K562 (cell line): ENCODE data around the gene RPL10A.

Experiments
- ATF7 ChIP-seq: fragments of 450-650 bp; IDR thresholded peaks from 2 replicates; pipeline ENCODE4 v1.7.1; 2014; ENCODE audit warnings: mild to moderate bottlenecking, moderate library complexity
- EZH2 ChIP-seq: IDR thresholded peaks from 2 replicates; pipeline ENCODE4 v1.6.1; 2012; ENCODE audit warnings: low read depth, mild to moderate bottlenecking, inconsistent platforms, low read length, borderline replicate concordance
- FOS ChIP-seq: IDR thresholded peaks from 3 replicates; pipeline ENCODE4 v1.6.1; 2011; ENCODE audit not compliant: insufficient read length; ENCODE audit errors: extremely low read depth
- HDAC2 ChIP-seq: fragments of 450-650 bp; IDR thresholded peaks from 2 replicates; pipeline ENCODE4 v1.6.1; 2016; ENCODE audit warnings: mild to moderate bottlenecking
- SMAD4 ChIP-seq: fragments of 250-450 bp; sonication (Bioruptor Pico); conservative IDR thresholded peaks from 2 replicates; pipeline ENCODE4 v1.8.0; 2021; ENCODE audit warnings: inconsistent platforms, mild to moderate bottlenecking, moderate library complexity
- SMC3 ChIP-seq: conservative IDR thresholded peaks from 2 replicates; pipeline ENCODE4 v1.6.1; 2011; ENCODE audit warnings: low read depth, low read length, improper control_type of control experiment; ENCODE audit not compliant: insufficient read depth
- SREBF2 ChIP-seq: sonication (generic); formaldehyde crosslinking; IDR thresholded peaks from 2 replicates; pipeline ENCODE4 v1.4.0; 2020; ENCODE audit warnings: mild to moderate bottlenecking, missing genetic modification reagents
- TAL1 ChIP-seq: fragments of 450-650 bp; IDR thresholded peaks from 2 replicates; pipeline ENCODE4 v1.6.1; 2016; ENCODE audit warnings: mild to moderate bottlenecking
- TCF7 ChIP-seq: sonication (generic); IDR thresholded peaks from 2 replicates; pipeline ENCODE4 v1.6.1; 2016; ENCODE audit warnings: antibody characterized with exemption, borderline replicate concordance
- TSHZ1 ChIP-seq: fragments of 250-450 bp; sonication (Bioruptor Pico); IDR thresholded peaks from 2 replicates; pipeline ENCODE4 v1.4.0; 2020; ENCODE audit warnings: mild to moderate bottlenecking, moderate library complexity
- USF1 ChIP-seq: sonication (generic); formaldehyde crosslinking; IDR thresholded peaks from 2 replicates; pipeline ENCODE4 v1.9.0; 2022; ENCODE audit warnings: mild to moderate bottlenecking, missing genetic modification reagents
- ZKSCAN1 ChIP-seq: fragments of 150-350 bp; IDR thresholded peaks from 2 replicates; pipeline ENCODE4 v1.6.1; 2016; ENCODE audit warnings: low read depth, low read length
- TF ChIP-seq, protein P1 (sequence below), 3 experiments: IDR thresholded peaks in 2 of 3; conservative IDR thresholded peaks in 1 of 3; 2 replicates each; pipeline ENCODE4 v1.5.1; 2011 to 2012; ENCODE audit warnings: low read length in 3 of 3, mild to moderate bottlenecking in 3 of 3, control low read depth in 2 of 3, improper control_type of control experiment in 1 of 3, inconsistent platforms in 1 of 3, low read depth in 1 of 3, mixed read lengths in 1 of 3, moderate library complexity in 1 of 3; ENCODE audit not compliant: insufficient read depth in 2 of 3

GRCh38 chr6:35443341-35444030, 24.7 kb upstream of the RPL10A start:
- TF ChIP-seq, protein P1, sequence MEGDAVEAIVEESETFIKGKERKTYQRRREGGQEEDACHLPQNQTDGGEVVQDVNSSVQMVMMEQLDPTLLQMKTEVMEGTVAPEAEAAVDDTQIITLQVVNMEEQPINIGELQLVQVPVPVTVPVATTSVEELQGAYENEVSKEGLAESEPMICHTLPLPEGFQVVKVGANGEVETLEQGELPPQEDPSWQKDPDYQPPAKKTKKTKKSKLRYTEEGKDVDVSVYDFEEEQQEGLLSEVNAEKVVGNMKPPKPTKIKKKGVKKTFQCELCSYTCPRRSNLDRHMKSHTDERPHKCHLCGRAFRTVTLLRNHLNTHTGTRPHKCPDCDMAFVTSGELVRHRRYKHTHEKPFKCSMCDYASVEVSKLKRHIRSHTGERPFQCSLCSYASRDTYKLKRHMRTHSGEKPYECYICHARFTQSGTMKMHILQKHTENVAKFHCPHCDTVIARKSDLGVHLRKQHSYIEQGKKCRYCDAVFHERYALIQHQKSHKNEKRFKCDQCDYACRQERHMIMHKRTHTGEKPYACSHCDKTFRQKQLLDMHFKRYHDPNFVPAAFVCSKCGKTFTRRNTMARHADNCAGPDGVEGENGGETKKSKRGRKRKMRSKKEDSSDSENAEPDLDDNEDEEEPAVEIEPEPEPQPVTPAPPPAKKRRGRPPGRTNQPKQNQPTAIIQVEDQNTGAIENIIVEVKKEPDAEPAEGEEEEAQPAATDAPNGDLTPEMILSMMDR (IDR thresholded peaks at IDR 0.05 in 2 of 3, conservative IDR thresholded peaks at IDR 0.05 in 1 of 3; ENCODE audit: insufficient read depth in 2 of 3, low read depth in 1 of 3, low read length in 3 of 3) = no peak
- no peak for TF ChIP-seq EZH2
- no peak for TF ChIP-seq TSHZ1 (CRISPR knock-in tag)
- no peak for TF ChIP-seq ZKSCAN1
- TF ChIP-seq SMC3 = no peak
- TF ChIP-seq FOS = no peak
- TF ChIP-seq TAL1 = no peak
- no peak for TF ChIP-seq SREBF2 (CRISPR knock-in tag)
- no peak for TF ChIP-seq SMAD4 (CRISPR knock-in tag)
- TF ChIP-seq USF1 = no peak
- peak; percentile 33; the same call in 1 of the 2 replicates for TF ChIP-seq HDAC2
- no peak for TF ChIP-seq TCF7
- TF ChIP-seq ATF7 = no peak
